ENCODE data around the gene KCNH2. TPM values are rescaled to one million over a fixed set of nuclear protein-coding genes. Genes with fewer than 3 reads are reported as not detected.

KCNH2 gene
- total RNA-seq, 1 donor from 2014 or later, result 3.2 TPM

- DNase-seq (ENCODE audit: low spot score) (no peak), ATAC-seq (peak; percentile 54)
- intact Hi-C loops (cut with DNase I), result no loop called here
These were observed 4.2 kb upstream of the KCNH2 start for GRCh38 chr7:150982351-150982750.

DNA sequence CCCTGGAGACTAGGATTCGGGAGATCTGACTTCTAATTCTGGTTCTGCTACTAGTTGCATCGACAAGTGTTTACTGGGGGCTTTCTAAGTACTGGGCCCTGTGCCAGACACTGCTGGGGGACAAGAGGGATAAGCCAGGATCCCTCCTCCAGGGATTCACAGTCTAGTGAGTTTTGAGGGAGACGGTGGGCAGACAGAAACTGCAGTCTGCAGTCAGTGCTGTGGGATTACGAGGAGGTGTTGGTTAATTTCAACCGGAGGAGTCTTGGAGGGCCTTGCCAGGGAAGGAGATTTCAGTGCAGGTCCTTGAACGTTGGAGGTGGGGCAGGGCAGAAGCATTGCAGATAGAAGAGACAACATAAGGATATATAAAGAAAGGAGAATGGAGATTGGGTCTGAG, 3.5 kb upstream of the KCNH2 start:
- DNase-seq (ENCODE audit: low spot score), result no peak
- intact Hi-C loops (cut with DNase I), result no loop called here

GRCh38 chr7:150980663-150981062, 2.5 kb upstream of the KCNH2 start:
- intact Hi-C loops (cut with DNase I), result no loop called here
- DNase-seq (ENCODE audit: low spot score) (no peak), ATAC-seq (no peak)

More for the DNA sequence above, 3.5 kb upstream of the KCNH2 start:
- ATAC-seq, result no peak

GRCh38 chr7:150979713-150980390, 1.7 kb upstream of the KCNH2 start:
- ATAC-seq (peak; percentile 40), DNase-seq (ENCODE audit: low spot score) (no peak)
- intact Hi-C loops (cut with DNase I), result no loop called here

GRCh38 chr7:150977382-150978125, 567 bp downstream of the KCNH2 start:
- ATAC-seq, result no peak
- no peak for DNase-seq (ENCODE audit: low spot score)
- intact Hi-C loops (cut with DNase I), result no loop called here

GRCh38 chr7:150976529-150977381, 1.4 kb downstream of the KCNH2 start:
- intact Hi-C loops (cut with DNase I), result no loop called here
- DNase-seq (ENCODE audit: low spot score) (no peak), ATAC-seq (no peak)

- intact Hi-C loops (cut with DNase I), result no loop called here
- no peak for ATAC-seq
These were observed 2.4 kb downstream of the KCNH2 start for GRCh38 chr7:150975536-150976319.

DNA sequence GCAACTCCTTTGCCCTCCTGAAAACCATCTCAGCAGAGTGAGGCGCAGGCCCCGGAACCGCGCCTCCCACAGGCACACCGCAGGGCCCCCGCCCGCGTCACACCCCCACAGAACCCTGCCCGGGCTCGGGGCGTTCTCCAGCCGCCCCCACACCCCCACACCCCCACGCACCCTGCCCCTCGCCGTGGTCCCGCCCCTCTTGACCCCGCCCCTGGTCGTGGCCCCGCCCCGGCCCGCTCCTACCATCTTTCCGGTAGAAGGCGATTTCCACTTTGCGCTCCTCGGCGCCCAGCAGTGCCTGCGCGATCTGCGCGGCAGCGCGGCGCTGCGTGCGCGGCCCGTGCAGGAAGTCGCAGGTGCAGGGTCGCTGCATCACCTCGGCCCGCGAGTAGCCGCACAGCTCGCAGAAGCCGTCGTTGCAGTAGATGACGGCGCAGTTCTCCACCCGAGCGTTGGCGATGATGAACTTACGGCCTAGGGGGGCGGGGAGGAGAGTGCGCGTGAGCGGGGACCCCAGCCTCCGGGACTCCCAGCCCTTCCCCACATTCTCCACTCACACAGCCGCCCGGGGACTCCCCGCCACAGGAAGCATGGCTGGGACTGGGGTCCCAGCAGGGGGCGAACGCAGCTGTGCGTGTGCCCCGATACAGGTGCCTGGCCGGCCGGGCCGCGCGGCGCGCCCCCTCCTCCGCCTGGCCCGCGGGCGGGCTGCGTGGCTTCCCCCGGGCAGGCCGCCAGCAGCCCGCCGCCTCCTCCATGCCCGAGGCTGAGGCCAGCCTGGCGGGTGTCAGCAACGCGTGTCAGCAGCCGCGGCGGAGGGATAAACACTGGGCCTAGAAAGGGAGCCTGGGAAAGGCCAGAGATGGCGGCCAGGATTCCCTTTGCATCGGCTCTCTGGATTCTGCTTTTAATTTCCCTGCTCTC, 3.4 kb downstream of the KCNH2 start:
- DNase-seq (ENCODE audit: low spot score) (no peak), ATAC-seq (no peak)
- intact Hi-C loops (cut with DNase I), result no loop called here

More at GRCh38 chr7:150975536-150976319, 2.4 kb downstream of the KCNH2 start:
- DNase-seq (ENCODE audit: low spot score), result no peak

DNA sequence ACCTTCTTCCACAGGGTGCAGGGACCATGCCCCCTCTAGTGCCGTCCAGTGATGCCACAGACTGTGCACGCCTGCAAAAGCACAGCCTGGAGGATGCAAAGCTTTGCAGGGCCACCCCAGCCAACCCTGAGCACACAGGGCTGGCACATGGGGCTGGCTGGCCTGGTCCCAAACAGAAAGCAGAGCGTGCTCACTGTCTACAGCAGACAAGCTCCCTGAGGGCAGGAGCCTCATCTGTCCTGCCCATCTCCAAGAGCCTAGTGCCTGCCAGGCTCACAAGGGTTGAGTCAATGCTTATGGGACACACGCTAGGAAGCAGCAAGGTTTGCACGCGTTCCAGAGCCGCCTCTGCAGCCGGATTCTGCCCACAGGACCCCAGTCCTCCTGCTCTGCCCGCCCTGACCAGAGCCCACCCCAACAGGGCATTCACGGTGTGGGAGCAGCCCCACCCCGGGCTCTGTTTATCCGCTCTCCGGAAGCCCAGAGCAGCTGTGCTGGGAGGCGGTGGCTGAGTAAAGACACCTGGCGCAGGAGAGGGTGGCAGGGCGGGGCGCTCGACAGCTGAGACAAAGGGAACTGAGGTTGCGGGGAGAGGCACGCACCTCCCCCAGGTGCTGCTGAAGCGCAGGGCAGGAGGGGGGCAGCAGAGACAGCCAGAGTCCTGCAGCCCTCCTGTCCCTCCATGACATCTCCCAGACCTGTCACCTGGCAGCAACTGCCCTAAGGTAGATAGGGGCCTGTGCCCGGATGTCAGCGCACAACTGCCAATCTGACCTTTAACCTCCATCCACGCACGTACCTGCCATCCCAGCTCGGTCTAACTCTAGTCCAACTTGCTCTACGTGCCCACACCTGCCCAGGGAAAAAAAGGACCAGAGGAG, 4.3 kb downstream of the KCNH2 start:
- ATAC-seq (no peak), DNase-seq (ENCODE audit: low spot score) (no peak)
- intact Hi-C loops (cut with DNase I), result no loop called here

DNA sequence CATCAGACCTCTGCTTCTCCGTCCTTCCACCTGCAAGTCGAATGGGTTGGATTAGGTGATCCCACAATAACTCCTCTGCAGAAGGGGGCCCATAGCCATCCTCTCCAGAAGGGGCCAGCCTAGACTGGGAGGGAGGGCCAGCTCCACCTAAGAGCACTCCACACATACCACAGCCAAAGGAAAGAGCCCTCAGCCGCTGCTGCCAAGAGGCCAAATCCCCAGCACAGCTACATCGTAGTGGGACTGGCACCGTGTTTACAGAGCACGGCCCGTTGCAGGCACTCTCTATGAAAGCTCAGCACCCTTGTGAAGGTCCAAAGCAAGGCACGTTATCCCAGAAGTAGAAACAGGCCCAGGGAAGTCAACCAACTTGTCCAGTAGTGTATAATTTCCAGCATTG, 5.4 kb downstream of the KCNH2 start:
- intact Hi-C loops (cut with DNase I), result no loop called here
- ATAC-seq, result no peak

DNA sequence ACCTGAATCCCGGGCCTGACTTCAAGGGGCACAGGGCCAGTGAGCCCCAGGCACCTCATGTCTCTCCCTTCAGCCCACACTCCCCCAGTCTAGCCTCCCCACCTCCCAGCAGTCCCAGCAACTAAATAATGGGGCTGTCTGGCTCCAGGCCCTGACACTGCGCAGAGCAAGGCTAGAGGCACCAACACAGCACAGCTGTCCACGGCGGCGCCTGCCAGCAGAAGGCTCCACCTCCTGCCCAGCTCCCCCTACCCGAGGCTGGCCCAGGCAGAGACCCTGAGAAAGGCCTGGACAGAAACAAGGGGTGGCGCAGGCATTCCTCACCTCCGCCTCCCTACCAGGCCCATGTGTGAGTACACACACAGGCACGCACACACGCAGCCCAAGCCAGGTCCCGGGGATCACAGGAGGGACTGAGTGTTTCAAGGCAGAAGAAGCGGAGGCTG, 6.1 kb downstream of the KCNH2 start:
- peak; percentile 36 for ATAC-seq
- DNase-seq (ENCODE audit: low spot score), result no peak
- intact Hi-C loops (cut with DNase I), result no loop called here

More for the DNA sequence above, 5.4 kb downstream of the KCNH2 start:
- no peak for DNase-seq (ENCODE audit: low spot score)

GRCh38 chr7:150971242-150972022, 6.7 kb downstream of the KCNH2 start:
- ATAC-seq, result peak; percentile 43
- intact Hi-C loops (cut with DNase I), result no loop called here
- DNase-seq (ENCODE audit: low spot score), result no peak

- intact Hi-C loops (cut with DNase I), result no loop called here
- DNase-seq (ENCODE audit: low spot score), result no peak
- ATAC-seq, result no peak
These were observed 7.7 kb downstream of the KCNH2 start for GRCh38 chr7:150970424-150970823.

- DNase-seq (ENCODE audit: low spot score), result no peak
- no peak for ATAC-seq
- intact Hi-C loops (cut with DNase I), result no loop called here
These were observed 8.6 kb downstream of the KCNH2 start for GRCh38 chr7:150969475-150969874.

DNA sequence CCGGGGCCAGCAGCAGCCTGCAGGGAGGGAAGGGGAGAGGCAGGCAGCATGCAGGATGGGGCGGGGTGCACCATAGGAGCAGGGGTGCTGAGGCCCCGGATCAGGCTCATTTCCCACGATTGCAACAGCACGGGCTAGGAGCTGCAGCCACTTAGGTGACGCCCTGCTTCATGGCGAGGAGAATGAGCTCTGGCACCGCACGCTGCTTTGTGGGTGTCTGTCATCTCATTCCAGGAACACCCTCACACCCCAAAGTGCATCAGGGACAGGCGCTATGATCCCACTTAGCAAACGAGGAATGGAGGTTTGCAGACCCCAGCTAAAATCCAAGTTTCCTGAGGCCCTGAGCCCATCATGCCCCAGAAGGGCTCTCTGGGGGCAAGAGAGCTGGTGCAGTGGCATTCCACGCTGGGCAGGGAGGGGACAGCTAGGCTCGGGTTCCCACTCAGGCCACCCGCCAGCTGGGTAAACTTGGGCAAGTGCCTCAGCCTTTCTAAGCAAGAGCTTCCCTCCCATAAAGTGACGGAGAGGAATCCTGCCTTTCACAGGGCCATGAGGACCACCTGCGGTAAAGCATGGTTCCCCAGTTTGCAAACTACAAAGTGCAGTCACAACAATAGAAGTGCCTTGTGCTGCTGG, 9.3 kb downstream of the KCNH2 start:
- intact Hi-C loops (cut with DNase I), result no loop called here
- DNase-seq (ENCODE audit: low spot score) (no peak), ATAC-seq (no peak)
